Body of pancreas (tissue), 4 donors: ENCODE results near the gene CNTNAP2. TPM values are rescaled to one million over a fixed set of nuclear protein-coding genes. Genes with fewer than 3 reads are reported as not detected.

Source experiments
- ATAC-seq: fragments of 150-250 bp; one replicate; pipeline ENCODE4 v1.9.1; 2016
- DNase-seq, 4 donors: peaks; one replicate each; pipeline ENCODE4 v3.0.0-alpha.2; 2019
- H3K27ac ChIP-seq, 4 donors: fragments of 200-600 bp; sonication (generic); 1 replicate in 3 of 4; 2 replicates in 1 of 4; pipeline versions ENCODE4 v1.5.1 to v1.6.1; 2016 to 2019; ENCODE audit warnings: mild to moderate bottlenecking in 1 of 4, mixed read lengths in 1 of 4, moderate library complexity in 1 of 4
- H3K27me3 ChIP-seq, 2 donors: fragments of 200-600 bp; sonication (generic); one replicate each; pipeline ENCODE4 v1.6.0; 2016; ENCODE audit warnings: mild to moderate bottlenecking in 1 of 2
- H3K36me3 ChIP-seq, 2 donors: fragments of 200-600 bp; sonication (generic); replicated peaks in 1 of 2; 2 replicates each; pipeline ENCODE4 v1.5.1; 2016; ENCODE audit warnings: low read depth in 2 of 2; ENCODE audit not compliant: insufficient read depth in 1 of 2
- H3K4me1 ChIP-seq: fragments of 200-600 bp; sonication (generic); one replicate; pipeline ENCODE4 v1.6.0; 2016
- H3K4me3 ChIP-seq, 2 donors: fragments of 200-600 bp; sonication (generic); 1 replicate in 1 of 2; 2 replicates in 1 of 2; pipeline ENCODE4 v1.5.1; 2016 to 2019
- H3K9me3 ChIP-seq, 3 donors: fragments of 200-600 bp; sonication (generic); 1 replicate in 2 of 3; 2 replicates in 1 of 3; pipeline ENCODE4 v1.5.1; 2016
- POLR2A ChIP-seq, 3 donors: fragments of 450-650 bp; IDR thresholded peaks; one replicate each; pipeline ENCODE4 v1.6.1; 2016; ENCODE audit warnings: antibody characterized with exemption in 3 of 3, mild to moderate bottlenecking in 2 of 3
- WGBS, 2 donors: methylation state at CpG; one replicate each; pipeline ENCODE4 v1.1.5; 2017; 5-methylcytosine and 5-hydroxymethylcytosine counted together
- intact Hi-C: fragments of 100-400 bp; cut with DNase I; formaldehyde crosslinking; loops from one replicate; pipeline ENCODE4 v1.15.1; 2023
- total RNA-seq, 2 donors: library from RNA; depleted of rRNA; stranded (reverse); fragments of >200 nt; gene quantifications; one replicate each; pipeline ENCODE4 v1.1.0, GENCODE V29; 2016
- TF ChIP-seq, protein P1 (sequence below), 7 experiments: fragments of 450-650 bp in 4 of 7; fragments of 200-600 bp in 3 of 7; sonication (generic) in 3 of 7; IDR thresholded peaks; one replicate each; pipeline ENCODE4 v1.5.1; 2016 to 2019; ENCODE audit warnings: antibody characterized with exemption in 7 of 7

The CNTNAP2 gene
- total RNA-seq, 2 donors from 2014 or later: 1.0 TPM; not detected in 1

DNA sequence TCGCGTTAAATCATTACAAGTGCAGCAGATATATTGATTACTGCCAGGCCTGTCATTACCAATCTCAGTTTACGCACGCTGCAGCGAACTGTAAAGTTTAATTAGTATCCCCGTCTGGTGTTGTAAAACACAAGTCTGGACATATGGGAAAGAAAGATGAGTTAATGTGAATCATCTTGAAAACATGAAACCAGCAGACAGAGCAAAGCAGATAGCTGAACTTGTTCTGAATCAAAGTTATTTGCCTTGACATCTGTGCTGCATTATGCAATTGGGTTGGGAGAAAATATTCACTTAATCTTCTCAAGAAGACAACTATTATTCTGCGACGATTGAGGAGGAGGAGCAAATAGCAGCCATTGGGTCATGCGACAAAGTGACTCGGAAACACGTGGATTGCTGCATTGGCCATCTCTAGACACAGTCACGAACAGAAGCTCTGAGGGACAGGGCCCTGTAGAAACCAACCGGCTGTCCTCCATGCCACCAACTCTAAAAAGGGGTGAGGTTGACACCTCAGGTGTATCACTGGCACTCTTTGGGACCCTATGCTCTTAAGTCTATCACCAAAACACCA is 2317.7 kb downstream of the CNTNAP2 start:
- DNase-seq (no peak), ATAC-seq (no peak)
- H3K27ac ChIP-seq: no peak overlapping the region
- TF ChIP-seq, protein P1, sequence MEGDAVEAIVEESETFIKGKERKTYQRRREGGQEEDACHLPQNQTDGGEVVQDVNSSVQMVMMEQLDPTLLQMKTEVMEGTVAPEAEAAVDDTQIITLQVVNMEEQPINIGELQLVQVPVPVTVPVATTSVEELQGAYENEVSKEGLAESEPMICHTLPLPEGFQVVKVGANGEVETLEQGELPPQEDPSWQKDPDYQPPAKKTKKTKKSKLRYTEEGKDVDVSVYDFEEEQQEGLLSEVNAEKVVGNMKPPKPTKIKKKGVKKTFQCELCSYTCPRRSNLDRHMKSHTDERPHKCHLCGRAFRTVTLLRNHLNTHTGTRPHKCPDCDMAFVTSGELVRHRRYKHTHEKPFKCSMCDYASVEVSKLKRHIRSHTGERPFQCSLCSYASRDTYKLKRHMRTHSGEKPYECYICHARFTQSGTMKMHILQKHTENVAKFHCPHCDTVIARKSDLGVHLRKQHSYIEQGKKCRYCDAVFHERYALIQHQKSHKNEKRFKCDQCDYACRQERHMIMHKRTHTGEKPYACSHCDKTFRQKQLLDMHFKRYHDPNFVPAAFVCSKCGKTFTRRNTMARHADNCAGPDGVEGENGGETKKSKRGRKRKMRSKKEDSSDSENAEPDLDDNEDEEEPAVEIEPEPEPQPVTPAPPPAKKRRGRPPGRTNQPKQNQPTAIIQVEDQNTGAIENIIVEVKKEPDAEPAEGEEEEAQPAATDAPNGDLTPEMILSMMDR (IDR thresholded peaks at IDR 0.05): no peak
- WGBS, 2 donors: 70 to 73% methylated on average over 12 to 13 of the region's 13 CpGs
- intact Hi-C loops: no loop called here
- no peaks in the 10 kb centered on the region for H3K36me3 ChIP-seq
- H3K4me3 ChIP-seq: no peak overlapping the region
- H3K4me1 ChIP-seq: no peaks in the 10 kb centered on the region
- peaks cover 0 to 5% (median 0%) of the 10 kb centered on the region in 3 donors for H3K9me3 ChIP-seq
- H3K27me3 ChIP-seq: no peaks in the 10 kb centered on the region

DNA sequence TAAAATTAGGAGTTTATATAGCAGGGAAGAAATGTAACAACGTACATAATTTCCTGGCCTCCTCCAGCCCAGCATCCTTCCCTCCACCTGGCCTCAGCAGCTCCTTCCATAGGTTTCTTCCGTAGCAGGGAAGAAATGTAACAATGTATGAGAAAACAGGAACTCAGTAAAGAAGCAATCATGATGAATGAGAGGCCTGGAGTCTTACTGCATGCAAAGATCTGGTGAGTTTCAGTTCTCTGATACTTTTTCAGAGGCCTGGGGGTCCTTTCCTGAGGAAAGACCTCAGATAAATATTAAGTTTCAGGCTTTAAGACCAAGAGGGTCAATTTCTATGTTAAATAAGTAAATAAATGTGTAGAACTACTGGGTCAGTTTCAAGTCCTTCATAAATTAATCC is 2318.3 kb downstream of the CNTNAP2 start:
- Histone ChIP-seq H3K4me3 (no peak overlapping the region), H3K27me3 (no peaks in the 10 kb centered on the region), H3K4me1 (no peaks in the 10 kb centered on the region), H3K27ac (no peak overlapping the region), H3K9me3 (peaks cover 0 to 5% (median 0%) of the 10 kb centered on the region in 3 donors), H3K36me3 (no peaks in the 10 kb centered on the region)
- DNase-seq (no peak), ATAC-seq (no peak)
- WGBS, 2 donors: 65 to 81% methylated on average over 2 of the region's 2 CpGs
- intact Hi-C loops: no loop called here
- TF ChIP-seq, protein P1 (IDR thresholded peaks at IDR 0.05): no peak
- no peak for TF ChIP-seq POLR2A (IDR thresholded peaks at IDR 0.05)

DNA sequence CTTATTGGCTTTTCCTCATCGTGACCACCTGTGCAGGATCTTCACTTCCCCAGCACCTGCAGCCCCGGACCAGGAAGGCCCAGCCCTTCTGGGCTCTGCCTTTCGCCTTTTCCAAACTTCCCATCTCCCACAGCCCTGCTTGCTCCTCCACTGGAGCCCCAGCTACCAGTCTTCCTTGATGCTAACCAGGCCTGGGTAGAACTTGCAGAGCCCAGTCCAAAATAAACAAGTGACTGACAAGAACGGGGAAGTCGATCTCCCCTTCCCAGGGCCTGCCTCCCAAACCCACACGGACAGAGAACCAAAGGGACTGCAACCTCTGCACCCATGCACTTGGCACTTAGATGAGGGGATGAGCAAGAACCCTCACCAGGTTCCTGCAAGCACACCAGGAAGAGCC is 2319.1 kb downstream of the CNTNAP2 start:
- Histone ChIP-seq H3K9me3 (peaks cover 0 to 5% (median 0%) of the 10 kb centered on the region in 3 donors), H3K27me3 (no peaks in the 10 kb centered on the region), H3K36me3 (no peaks in the 10 kb centered on the region), H3K4me1 (no peaks in the 10 kb centered on the region), H3K27ac (no peak overlapping the region), H3K4me3 (no peak overlapping the region)
- no peak for ATAC-seq
- intact Hi-C loops: no loop called here
- 38 to 42% methylated on average over 6 of the region's 6 CpGs for WGBS, 2 donors
- DNase-seq: no peak
- TF ChIP-seq, protein P1 (IDR thresholded peaks at IDR 0.05): no peak
- no peak for TF ChIP-seq POLR2A (IDR thresholded peaks at IDR 0.05)

DNA sequence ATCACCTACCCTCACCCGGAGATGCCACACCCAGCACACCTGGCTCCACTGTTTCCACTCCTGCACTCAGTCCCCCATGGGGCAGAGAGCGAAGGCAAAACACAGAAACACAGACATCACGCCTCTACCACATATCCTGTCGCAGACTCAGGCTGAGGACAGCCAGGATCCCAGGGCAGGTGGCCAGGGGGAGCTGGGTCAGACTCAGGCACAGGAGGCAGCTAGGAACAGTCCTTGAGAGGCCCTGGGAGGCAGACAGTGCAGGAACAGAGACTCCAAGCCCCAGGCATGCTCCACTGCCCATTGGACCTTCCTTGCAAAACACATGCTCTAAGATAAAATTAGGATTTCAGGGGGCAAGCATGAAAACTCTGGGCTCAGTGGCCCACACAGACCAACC is 2319.5 kb downstream of the CNTNAP2 start:
- 86% methylated on average over 4 of the region's 4 CpGs for WGBS, 2 donors
- H3K4me3 ChIP-seq: no peak overlapping the region
- H3K27ac ChIP-seq: no peak overlapping the region
- ATAC-seq: no peak
- no peaks in the 10 kb centered on the region for H3K36me3 ChIP-seq
- intact Hi-C loops: no loop called here
- no peaks in the 10 kb centered on the region for H3K27me3 ChIP-seq
- TF ChIP-seq POLR2A (IDR thresholded peaks at IDR 0.05): no peak
- H3K4me1 ChIP-seq: no peaks in the 10 kb centered on the region
- H3K9me3 ChIP-seq: peaks cover 0 to 5% (median 0%) of the 10 kb centered on the region in 3 donors
- DNase-seq: no peak

DNA sequence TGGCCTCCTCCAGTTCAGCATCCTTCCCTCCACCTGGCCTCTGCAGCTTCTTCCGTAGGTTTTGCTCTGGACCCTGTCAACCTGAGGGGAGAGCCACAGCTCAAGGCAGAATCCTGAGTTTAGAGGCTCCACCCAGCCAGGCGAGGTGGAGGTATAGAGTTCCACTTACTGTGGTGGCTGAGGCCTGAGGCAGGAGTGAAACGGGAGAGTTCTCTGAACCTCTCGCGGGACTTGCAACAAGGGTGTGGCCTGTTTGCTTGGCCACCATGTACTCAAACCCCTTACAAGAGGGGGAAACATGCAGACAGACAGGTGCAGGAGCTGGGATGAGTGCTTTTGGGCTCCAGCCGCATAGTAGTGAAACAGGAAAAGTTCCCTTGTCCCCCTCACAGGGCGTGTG is 2320.0 kb downstream of the CNTNAP2 start:
- Histone ChIP-seq H3K4me3 (no peak overlapping the region), H3K27me3 (no peaks in the 10 kb centered on the region), H3K36me3 (no peaks in the 10 kb centered on the region), H3K9me3 (peaks cover 0 to 5% (median 0%) of the 10 kb centered on the region in 3 donors), H3K4me1 (no peaks in the 10 kb centered on the region), H3K27ac (no peak overlapping the region)
- intact Hi-C loops: no loop called here
- DNase-seq (no peak), ATAC-seq (no peak)
- TF ChIP-seq, protein P1 (IDR thresholded peaks at IDR 0.05): no peak
- TF ChIP-seq POLR2A (IDR thresholded peaks at IDR 0.05): no peak
- 91 to 95% methylated on average over 4 to 7 of the region's 7 CpGs for WGBS, 2 donors
